GM19468 (cell line): Measurements from ENCODE around the gene TAF1B.

ENCODE experiments used
- ATAC-seq: cut with Tn5 transposase; IDR thresholded peaks from one replicate; pipeline ENCODE4 v1.9.1; 2021; ENCODE audit warnings: mild to moderate bottlenecking, moderate library complexity, moderate number of reproducible peaks; ENCODE audit not compliant: unreplicated experiment; ENCODE audit errors: extremely low read depth

Gene TAF1B

DNA sequence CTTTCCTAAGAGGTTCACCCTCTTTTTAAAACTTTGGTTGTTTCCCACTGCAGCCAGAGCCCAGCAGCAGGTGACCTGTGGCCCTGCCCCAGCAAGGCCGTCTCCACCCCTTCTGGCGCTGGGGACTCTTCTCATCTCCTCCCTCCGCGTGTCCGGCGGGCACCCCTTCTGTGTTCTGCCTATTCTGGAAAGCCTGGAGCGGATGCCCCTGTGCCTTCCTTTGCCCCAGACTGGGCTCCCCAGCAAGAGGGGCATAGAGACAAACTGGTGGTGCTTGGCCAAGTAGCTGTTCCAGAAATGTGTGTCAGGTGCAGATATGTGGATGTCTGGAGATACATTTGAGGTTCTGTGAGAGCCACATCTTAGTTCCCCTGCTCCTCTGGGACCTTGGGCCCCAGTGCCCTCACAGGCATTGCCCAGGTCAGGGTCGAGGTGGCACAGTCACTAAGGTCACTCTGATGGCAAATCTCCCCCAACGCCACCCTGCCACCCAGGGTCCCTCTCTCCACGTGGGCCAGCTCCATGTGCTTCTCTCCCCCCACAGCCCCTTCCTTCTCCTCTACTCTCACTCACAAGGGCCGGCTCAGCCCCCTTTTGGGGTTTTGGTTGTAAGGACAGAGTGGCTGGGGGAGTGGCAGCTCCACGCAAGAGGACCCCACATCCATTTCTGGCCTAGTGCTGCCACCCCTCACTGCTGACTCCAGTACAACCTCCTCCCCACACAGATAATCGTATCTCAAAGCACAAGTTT, 35.5 kb upstream of the TAF1B start:
- ATAC-seq, result no peak

DNA sequence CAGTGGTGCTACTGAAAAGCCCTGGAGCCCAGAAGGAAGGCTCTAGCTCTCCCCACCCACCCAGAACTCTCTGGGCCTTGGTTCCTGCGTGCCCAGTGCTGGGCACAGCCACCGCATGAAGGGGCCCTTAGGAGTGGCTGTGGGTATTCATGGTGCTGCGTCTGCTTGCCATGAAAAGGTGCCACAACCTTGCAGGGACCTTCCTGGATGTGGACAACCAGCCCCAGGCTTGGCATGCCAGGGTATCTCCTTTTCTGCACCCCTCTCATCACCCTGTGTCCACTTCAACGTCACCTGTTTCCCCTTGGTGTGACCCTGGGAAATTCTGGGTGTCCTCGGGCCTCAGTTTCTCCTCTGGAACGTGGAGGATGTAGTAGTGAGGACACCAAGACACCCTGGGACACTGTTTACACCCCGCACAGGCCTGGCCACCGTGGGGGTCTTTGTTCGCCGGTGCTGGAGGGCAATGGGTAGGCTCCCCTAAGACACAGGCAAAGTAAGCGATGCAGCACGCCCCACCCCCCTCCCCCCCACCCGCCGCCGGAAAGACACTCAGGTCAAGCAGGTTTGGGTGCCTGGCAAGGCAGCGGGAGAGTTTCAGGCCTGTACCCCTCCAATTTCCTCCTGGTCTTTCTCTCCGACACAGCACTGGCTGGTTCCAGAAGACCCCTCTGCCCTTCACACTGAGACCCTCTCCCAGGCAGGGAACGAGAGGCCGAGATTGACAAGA, 34.8 kb upstream of the TAF1B start:
- no peak for ATAC-seq

DNA sequence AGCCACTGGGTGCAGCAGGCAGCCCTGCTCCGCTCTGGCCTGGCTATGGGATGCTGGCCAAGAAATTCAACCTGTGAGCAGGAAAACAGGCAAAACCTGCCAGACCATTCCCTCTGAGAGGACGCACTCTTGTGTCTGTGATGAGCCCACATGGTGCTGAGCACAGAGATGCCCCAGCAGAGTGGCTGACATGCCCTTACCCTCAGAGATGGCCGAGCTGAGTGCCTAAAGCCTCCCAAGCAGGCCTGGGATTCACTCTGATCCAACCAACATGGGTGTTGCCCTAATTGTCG, 34.3 kb upstream of the TAF1B start:
- no peak for ATAC-seq

DNA sequence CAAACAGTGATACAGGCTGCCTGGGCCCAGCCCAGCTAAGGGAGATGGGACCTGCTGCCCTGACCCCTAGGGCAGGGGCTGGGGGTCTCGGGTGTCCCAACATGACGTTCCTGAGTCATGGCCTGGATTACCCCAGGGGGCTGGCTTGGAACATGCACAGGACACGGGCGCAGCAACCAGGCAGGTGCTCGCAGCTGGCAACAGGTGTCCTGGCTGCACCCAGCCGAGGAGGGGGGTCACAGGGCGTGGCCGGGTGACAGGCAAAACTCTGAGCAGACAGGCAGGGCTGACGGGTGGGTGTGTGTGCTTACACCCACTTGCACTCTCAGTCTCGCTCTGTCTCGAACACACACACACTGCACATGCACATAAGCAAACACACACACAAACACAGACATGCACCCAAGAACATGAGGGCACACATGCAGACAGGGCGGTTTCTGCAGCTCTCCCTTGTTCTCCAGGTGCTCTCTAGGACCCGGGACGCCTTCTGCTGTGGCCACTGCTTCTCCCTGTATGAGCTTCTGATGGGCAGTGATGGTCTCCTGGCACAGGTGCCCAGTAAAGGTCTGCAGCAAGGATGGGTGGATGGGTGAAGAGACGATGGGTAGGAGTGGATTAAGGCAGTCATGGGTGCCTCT, 33.7 kb upstream of the TAF1B start:
- no peak for ATAC-seq

DNA sequence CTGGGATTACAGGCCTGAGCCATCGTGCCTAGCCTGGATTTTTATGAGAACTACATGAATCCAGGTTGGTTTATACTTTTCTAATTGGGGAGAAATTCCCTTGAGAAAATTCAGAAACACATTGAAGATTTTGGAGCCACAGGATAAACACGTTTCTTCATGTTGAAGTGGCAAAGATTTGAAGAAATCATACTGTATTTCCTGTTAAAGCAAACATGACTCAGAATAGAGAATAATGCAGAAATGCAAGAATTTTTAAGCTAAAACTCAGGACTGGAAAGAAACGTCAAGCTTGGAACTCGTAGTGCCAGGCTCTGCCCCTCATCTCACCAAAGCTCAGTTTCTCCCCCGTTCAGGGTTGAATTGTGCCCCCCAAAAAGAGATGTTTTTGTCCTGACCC, 32.1 kb upstream of the TAF1B start:
- no peak for ATAC-seq

DNA sequence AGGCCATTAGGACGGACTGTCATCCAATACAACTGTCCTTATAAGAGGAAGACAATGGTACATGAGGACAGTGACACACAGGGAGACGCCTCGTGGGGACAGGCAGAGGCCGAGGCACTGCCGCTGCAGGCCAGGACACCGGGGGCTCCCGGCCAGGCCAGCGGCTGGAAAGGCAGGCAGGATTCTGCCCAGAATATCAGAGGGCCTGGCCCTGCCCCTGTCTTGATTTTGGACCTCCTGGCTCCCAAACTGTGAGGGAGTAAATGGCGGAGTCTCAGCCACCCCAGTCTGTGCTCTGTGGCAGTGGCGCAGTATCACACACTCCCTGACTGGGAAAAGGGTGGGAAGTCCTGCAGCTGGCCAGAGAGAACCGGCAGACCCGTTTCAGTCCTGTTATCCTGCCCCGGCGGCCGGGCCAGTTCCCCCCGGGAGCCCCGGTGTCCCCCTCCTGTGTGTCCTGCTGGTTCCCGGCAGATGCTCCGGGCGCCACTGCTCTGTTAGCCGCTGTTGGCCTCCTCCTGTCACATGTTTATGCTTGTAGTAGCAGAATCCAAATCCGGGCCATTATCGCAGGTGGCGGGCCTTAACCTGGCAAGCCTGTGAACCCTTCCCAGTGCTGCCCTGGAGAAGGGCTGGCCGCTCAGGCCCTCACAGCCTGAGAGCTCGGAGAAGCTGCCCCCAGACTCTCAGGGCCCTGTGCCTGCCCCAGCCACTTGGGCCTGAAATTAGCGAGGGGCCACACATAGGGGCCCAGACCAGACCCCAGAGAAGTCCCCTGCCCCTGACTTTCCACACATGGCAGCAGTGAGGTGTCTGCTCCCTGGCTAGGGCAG, 31.4 kb upstream of the TAF1B start:
- ATAC-seq, result no peak

DNA sequence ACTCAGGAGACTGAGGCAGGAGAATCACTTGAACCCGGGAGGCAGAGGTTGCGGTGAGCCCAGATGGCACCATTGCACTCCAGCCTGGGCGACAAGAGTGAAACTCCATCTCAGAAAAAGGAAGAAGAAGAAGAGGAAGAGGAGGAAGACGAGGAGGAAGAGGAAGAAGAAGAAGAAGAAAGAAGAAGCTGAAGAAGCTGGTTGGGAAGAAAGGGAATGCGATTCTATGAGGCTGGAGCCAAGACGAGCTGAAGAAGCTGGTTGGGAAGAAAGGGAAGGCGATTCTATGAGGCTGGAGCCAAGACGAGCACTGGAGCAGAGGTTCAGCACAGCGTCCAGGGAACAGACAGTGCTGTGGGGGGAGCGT, 30.3 kb upstream of the TAF1B start:
- no peak for ATAC-seq

DNA sequence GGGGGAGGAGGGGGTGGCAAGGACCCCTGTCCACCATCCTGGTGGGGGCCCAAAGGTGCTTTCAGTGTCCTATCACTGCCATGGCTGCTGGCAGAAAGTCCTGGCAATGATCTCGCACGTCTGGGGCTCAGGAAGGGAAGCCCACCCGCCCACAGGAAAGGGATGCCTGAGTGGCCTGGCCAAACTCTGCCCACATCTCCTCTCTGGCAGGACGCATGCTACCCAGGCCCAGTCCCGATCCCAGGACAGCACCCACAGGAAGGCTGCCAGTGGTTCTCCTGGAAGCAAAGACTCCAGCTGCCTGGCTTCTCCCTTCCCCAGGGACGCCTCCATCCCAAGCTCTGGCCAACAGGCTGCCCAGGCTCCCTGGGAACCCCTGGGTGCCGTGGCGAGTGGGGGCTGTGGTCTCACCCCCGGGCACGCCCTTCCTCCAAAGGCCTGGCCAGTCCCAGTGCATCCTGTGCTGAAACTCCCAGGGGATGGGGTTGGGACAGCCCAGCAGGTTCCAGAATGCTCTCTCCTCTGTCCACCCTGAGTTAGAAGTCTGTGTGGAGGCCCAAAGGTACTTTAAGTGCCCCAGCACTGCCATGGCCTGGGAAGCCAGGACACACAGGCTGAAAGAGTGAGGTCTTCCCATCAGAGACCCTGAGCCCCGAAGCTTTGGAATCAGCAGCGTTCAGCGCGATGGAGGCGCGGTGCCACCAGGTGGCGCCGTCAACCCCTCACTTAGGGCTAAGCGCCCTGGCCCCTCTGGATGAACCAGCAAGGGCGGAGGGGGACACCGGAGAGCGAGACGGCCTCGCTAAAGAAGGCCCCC, 29.8 kb upstream of the TAF1B start:
- no peak for ATAC-seq

DNA sequence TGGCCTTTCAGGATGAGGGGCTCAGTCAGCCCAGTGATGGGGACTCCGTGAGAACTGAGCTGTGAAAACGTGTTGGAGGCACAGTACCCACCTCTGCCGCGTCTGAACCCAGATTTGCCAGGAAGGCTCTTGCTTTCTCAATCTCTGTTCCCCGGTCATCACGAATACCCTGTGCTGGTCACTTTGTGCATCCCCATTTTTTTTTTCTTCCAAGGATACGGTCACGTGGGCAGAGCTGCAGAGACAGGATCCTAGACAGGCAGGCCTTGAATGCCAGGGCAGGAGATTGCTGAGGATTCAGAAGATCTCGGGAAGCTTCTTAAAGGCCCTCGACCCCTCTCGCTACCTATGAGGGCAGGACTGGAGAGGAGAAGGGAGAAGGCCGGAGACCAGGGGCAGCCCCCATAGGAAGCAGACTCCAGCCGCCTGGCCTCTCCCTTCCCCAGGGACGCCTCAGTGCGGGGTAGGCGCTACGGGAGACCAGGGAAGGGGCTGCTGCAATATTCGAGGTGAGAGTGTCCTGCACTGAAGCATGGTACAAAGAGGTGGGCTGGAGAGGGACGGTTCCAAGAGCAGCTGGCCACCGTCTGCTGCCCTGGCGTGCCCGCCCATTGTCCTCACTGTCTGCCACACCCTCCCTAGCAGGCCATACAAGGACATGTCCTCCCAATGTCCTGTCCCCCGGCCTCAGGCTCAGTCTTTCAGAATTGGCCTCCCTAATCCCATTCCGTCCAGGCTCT, 29.0 kb upstream of the TAF1B start:
- ATAC-seq, result no peak

DNA sequence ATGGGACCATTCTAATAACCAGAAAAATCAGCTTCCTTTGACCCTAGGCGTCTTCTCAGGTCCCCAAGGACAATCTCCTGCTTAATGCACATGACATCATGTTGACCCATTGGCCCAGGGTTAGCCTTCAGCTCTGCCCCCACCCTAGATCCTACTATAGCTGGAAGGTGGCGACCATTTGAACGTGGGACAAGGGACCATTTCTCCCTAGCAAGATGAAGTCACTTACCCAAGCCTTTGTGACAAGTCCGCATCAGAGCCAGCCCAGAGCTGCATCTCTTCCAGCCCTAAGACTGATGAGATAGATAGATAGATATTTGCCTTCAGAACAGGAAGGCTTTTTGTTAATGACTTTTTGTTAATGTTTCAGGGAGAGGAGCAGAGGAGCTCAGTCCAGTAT, 28.2 kb upstream of the TAF1B start:
- no peak for ATAC-seq

DNA sequence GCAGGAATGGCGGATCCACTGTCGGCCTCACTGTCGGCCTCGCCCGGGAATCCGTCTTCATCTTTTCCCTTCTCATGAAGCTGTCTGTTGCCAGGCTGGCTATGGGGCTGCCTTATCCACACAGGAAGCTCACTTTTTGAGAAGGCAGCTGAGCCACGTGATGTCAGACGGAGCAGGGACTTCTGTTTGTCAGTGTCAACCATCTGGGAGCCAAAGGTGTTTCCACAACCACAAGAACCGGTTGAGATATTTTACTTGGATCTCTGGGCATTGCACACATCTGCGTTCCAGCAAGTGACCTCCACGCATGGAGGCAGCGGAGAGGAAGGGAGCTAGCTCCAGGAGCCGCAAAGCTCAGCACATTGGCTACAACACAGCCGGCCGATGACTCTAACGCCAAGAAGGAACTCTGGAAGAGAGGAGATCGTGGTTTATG, 27.4 kb upstream of the TAF1B start:
- ATAC-seq, result no peak

DNA sequence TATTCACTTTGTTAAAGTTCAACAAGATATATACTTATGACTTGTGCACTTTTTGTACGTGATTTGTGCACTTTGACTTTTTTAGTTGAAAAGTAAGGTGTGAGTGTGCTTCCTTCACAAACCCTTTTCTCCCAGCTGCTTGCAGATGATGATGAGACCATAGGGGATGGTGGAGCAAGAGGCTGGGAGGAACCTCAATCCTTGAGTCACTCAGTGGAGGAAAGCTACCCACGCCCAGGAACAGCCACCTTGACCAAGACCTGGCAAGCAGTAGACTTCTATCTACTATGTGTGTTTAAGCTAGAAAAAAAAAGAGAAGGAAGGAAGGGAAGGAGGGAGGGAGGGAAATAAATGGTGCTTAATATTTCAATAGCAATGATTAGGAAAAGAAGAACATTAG, 25.2 kb upstream of the TAF1B start:
- no peak for ATAC-seq

DNA sequence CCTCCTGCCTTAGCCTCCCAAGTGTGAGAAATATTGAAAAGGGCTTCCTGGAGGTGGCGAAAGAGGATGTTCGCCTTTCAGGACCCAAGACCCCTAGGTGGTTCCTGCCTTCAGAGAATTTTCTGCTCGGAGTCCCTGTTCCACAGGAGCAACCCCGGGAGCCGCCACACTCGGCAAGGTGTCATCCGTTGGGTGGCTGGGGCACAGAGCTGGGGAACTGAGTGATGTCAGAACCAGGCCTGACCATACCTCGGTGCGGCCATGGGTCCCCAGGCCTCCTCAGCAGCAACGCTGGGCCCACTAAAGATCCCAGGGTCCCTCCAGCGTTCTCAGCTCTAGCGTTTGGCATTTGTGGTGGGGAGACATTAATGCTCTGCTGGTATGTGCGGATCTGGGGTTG, 23.7 kb upstream of the TAF1B start:
- no peak for ATAC-seq

DNA sequence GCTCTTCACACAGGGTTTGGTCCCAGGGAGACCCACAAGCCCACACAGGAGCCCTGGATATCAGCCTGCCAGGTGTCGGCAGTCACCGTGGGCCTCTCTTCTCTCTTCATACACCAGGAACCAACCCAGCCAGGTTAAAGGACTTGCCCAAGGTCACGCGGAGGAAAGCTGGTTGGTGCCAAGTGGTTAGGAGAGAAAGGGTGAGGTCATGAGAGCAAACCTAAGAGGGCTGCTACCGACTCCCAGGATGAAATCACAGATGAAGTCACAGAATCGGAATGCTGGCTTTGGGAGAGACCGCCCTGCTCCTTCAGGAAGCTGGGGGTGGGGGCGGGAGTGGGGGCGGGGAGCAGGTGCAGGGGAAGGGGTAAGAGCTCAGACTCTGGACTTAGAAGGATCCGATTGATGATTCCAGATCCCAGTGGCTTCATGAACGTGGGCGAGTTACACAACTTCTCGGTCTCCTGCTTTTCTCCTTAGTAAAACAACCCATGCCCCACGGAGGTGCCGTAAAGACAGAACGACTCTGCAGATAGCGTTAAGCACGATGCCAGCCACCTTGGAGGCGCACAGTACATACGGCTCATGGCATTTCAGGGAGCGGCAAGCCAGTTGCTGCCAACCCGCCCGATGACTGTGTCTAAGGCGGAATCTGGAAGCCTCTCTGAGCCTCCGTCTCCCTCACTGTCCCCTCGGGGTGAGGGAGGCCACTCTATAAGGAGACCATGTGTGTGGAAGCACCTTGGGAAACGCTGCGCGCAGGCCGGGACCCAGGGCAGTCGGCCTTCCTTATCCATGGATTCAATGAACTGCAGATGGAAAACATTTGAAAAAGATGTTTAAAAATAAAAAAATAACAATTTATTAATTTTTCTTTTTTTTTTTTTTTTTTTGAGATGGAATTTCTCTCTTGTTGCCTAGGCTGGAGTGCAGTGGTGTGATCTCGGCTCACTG, 23.0 kb upstream of the TAF1B start:
- ATAC-seq, result no peak

DNA sequence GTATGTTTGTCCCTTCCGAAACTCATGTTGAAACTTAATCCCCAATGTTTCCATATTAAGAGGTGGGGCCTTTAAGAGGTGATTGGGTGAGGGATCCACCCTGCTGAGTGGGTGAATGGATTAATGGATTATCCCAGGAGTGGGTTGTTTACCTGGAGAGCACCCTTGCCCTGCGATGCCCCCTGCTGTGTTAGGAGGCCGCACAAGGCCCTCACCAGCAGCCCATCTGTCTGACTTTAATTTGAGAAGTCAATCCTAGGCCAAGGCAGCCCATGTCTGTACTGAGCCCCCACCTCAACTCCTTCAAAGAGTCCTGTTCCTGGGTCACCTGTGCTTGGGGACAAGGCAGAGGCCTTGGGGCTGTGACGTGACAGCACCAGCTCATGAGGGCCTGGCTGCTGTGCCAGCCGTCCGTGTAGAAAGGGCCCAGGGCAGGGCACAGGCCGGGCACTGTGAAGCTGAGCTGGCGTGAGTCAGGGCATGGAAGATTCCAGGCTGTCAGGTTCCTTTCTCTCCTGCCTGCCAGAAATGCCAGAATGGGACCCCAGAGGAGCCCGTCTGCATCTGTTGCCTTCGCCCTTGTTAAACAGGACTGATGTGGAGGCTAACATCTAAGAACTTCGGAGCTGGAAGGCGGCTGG, 21.3 kb upstream of the TAF1B start:
- no peak for ATAC-seq

DNA sequence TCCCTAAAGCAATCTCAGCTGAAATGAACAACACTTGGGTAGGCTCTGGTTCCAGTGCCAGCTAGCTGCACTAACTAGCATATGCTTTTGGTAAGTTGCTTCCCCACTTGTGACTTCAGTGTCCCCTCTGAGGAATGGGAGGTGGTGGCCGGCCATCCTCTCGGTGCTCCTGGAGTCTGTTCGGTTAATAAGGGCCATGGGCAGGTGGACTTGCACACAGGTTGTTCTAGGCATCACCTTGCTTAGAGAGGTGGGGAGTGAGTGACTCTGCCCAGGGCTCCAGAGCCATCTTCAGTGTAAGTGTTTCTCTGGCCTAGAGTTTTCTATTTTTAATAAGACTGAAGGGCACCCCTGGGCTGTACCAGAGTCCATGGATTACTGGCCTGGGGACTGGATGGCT, 18.8 kb upstream of the TAF1B start:
- no peak for ATAC-seq

DNA sequence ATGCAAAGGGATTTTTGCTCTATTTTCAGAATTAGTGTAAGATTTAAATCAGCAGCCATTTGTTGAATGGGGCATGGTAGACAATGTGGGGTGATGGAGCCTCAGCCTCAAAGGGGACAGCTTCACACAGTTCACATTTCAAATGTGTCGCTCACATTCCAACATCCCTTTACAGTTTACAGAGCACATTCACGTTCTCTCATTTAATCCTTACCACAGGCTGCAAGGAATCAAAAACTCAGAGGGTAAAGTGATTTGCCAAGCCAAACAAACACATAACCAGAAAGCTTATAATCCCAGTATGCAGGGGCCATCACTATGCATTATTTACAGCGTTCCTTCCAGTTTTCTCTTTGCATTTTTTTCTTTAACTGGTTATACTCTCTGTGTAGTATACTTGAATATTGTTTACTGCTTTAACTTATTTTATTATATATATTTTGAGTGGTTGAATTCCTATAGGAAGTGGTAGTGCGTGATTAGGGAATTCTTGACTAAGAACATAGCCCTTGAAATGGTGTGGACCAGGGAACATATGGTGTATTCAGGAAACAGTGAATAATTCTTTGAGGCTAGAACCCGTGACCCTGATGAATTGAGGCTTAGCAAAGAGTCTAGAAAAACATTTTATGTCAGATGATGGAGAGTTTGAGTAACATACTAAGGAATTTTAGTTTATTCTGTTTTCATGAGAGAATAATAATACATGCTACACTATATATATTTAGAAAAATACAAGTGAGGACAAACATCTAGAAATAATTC, 18.1 kb upstream of the TAF1B start:
- ATAC-seq, result no peak
